G401 (cell line): ENCODE results near the gene NUP50. TPM values are rescaled to one million over a fixed set of nuclear protein-coding genes. Genes with fewer than 3 reads are reported as not detected.

Source experiments
- total RNA-seq: library from RNA; depleted of rRNA; stranded (reverse); fragments of >200 nt; shearing (Covaris generic); gene quantifications from 2 replicates; pipeline ENCODE4 v1.2.3, GENCODE V29; 2014; rRNA removed

The NUP50 gene
- total RNA-seq, 1 experiment from 2014 or later, result 51.9 TPM

Other genes with a start within 250 kb of the NUP50 start
- 1.3 and 8.4 TPM in 2 replicates for gene PHF21B, start 153.9 kb upstream of the NUP50 start, total RNA-seq
- 32.8 and 71.4 TPM in 2 replicates for gene KIAA0930, start 77.0 kb downstream of the NUP50 start, total RNA-seq
- gene UPK3A, start 121.0 kb downstream of the NUP50 start, total RNA-seq, result not detected in 2 replicates
- 11.0 and 38.4 TPM in 2 replicates for gene FAM118A, start 146.0 kb downstream of the NUP50 start, total RNA-seq
- gene SMC1B, start 249.7 kb downstream of the NUP50 start, total RNA-seq, result not detected in 2 replicates
- gene RIBC2, start 249.8 kb downstream of the NUP50 start, total RNA-seq, result 0.49 and 6.6 TPM in 2 replicates